ENCODE data around the gene ENOPH1.
"Not testable (repeated sequence)": the region's sequence is repeated elsewhere in the genome, so short reads cannot be mapped to it uniquely, and the experiment has no call there.

ENOPH1 gene

DNA sequence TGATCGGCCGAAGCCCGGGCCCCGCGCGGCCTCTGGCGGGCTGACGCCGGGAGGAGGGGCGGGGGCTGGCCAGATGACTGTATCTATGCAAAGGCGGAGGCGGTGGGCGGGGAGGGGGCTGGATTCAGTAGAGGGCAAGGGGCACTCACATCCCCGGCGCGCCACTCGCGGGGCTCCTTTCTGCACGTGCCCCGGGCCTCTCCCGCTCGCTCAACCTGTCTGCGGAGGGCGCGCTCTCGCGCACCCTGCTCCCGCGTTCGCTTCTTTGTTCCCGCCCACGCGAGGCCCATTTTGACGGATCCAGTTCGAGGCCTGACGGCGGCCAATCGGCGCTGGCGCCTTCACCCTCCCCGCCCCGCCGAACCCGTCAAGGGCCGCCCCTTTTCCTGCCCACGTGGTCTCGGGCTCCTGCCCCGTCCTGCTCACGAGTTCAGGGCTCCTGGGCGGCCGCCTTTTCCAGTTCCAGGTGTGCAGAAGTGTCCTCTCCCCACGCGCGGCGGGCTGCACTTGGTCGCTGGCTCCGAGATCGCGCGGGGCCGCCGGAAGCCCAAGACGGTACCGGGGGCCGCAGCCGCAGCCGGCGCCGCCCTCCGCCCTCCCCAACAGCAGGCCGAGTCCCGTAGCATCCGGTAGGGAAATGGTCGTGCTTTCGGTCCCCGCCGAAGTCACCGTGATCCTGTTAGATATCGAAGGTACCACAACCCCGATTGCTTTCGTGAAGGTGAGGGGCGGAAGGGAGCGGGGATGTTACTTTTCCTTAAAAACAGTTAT lies at the start of gene ENOPH1, which contains the start of gene HNRNPDL:
Gene ENOPH1, plus strand, starts transcription at position 398 of the 771 bp plus-strand sequence. Its CDS starts 240 bp downstream, at position 638.
Gene HNRNPDL, minus strand, starts transcription at position 270 of the 771 bp plus-strand sequence. CDS start 772 bp downstream, outside the sequence.
- DNase-seq: peak; percentile 83

DNA sequence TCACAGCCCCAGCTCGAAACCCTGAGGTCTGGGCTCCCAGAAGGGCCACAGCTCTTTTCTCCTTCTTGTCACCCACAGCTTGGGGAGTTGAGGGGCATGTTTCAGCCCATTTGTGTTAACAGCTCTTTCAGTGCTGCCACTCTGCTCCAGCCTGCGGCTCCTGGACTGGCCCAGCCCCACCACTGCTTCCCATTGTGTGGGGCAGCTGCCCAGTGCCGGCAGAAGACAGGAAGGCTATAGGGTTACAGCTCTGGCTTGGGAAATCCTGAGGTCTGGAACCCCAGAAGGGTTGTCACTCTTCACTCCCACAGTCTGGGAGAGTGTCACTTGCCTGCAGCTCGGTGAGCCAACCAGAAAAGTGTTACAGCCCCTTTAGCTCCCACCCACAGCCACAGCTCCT lies 49.6 kb upstream of the ENOPH1 start:
- DNase-seq: no peak

DNA sequence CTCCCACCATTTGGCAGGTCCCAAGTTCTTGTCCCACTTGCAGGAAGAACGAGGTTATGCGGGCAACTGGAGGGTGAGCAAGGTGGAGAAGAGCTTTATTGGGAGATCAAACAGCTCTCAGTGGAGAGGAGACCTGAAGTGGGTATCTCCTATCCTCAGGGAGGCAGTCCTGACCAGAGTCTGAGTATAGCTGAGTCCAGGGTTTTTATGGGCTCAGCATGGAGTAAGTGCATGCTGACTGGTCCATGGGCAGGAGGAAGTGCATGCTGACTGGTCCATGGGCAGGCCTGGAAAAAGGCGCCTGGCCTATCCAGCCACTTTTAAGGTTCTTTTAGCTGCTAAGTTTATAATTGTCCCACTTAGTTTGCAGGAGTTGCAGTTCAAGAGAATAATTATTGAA lies 49.2 kb upstream of the ENOPH1 start:
- no peak for DNase-seq

DNA sequence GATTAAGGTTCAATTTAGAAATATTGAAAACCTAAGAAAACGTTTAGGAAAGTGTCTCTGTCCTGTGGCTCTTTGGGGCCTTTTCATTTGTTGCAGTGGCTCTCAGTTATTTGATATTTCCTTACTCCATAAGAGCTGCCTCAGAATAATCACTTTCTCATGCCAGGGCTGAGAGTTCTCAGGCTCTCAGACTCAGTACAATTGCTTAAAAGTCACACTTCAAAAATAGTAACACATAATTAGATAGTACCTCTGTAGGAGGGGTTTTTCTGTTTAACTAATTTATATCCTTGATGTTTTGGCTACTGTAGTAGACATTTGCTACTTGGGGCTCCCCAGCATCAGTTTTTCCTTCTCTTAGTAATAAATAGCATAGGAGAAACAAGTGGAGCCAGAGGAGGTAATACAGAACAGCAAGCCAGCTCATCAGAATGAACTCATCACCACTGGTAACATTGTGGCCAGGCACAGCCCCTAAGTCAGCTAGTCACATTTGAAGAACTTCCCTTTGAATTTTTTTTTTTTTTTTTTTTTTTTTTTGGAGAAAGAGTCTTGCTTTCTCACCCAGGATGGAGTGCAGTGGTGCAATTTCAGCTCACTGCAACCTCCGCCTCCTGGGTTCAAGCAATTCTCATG lies 48.6 kb upstream of the ENOPH1 start:
- no peak for DNase-seq

DNA sequence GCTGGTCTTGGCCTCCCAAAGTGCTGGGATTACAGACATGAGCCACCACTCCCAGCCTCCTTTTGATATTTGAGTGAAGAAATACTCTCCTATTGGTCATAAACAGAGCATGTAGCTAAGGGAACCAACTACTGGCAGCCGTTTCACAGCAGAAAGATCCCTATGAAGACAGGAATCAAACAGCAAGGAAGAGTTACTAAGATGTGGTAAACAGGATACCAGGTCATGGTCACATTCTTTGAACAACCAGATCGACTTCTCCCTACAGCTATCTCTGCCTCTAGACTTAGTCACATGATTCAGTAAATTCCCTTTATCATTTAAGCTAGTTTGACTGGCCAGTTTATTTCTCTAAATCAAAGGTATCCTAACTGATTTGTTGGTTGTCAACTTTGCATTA lies 47.6 kb upstream of the ENOPH1 start:
- no peak for DNase-seq

DNA sequence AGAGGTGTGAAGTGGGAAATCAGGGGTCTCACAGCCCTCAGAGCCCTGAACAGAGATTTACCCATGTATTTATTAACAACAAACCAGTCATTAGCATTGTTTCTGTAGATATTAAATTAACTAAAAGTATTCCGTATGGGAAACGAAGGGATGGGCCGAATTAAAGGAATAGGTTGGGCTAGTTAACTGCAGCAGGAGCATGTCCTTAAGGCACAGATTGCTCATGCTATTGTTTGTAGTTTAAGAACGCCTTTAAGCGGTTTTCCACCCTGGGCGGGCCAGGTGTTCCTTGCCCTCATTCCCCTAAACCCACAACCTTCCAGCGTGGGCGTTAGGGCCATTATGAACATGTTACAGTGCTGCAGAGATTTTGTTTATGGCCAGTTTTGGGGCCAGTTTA lies 44.1 kb upstream of the ENOPH1 start:
- DNase-seq: not testable (repeated sequence)

DNA sequence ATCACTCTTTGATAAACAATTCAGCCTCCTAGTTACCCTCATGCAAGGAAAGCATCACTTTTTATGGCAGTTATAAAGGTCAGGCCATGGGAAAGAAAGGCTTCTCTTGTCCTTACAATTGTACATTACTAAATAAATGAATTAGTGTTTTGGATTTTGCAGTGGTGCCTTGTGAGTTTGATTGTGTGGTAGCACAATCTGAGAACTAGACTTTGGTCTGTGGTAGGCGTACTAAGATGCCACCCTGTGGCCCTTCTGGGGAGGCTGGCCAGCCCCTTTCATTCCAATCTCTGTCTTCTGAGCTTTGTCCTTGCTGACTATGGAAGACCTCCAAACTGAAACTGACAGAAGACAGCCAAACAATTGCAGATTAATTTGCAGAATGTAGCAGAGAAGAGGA lies 42.0 kb upstream of the ENOPH1 start:
- DNase-seq: no peak

DNA sequence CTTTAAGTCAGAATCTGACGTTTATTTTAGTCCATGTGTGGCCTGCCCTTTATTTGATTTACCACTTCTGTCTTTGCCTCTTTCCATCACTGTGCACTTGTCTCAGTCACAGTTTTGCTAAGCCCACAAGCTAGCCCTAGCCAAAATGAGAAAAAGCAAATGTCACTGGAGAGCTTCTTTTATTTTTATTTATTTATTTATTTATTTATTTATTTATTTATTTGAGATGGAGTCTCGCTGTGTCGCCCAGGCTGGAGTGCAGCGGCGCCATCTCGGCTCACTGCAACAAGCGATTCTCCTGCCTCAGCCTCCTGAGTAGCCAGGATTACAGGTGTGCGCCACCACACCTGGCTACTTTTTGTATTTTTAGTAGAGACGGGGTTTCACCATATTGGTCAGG lies 40.3 kb upstream of the ENOPH1 start:
- DNase-seq: not testable (repeated sequence)

DNA sequence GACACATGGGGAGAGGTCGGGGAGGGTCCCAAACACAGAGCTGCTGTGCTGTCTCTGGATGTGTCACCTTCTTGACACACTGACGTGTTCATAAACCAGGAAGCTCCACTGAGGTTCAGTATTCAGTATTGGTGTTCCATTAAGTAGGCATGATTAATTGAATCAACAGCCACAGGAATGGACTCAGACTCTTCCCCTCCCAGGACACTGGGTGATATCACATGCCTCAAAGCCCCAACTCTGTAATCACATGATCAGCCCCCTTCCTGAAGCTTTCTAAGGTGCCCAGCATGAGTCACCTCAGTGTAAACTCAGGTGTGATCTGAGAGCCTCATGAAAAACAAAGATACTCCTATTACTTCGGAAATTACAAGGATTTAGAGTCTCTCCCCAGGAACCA lies 35.5 kb upstream of the ENOPH1 start:
- no peak for DNase-seq

DNA sequence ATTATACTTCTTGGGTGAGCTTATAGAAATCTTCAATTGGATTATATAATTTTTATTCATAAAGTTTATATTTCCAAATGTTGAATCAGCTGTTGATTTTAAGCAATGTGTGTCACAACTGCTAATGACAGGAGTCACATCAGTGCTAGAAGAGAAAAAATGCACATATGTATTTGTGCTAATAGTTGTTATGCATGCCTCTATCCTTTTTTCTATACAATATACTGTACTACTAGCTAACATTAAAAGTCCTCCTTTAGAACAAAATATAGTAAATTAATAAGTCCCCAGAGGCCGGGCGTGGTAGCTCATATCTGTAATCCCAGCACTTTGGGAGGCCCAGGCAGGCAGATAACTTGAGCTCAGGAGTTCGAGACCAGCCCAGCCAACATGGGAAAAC lies 32.9 kb upstream of the ENOPH1 start:
- DNase-seq: no peak

DNA sequence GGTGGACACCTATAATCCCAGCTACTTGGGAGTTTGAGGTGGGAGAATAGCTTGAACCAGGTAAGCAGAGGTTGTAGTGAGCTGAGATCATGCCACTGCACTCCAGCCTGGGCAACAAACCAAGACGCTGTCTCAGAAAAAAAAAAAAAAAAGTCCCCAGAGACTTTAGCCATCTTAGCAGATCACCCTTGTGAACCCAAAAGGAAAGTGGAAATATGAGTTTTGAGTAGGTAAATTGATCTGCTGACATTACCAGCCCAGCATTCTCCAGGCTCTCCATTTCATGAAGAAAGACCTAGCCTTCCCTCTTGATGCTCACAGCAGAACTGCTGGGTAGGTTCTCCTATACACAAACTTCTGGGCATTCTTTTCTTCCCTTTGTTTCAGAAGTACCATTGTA lies 32.1 kb upstream of the ENOPH1 start:
- no peak for DNase-seq

DNA sequence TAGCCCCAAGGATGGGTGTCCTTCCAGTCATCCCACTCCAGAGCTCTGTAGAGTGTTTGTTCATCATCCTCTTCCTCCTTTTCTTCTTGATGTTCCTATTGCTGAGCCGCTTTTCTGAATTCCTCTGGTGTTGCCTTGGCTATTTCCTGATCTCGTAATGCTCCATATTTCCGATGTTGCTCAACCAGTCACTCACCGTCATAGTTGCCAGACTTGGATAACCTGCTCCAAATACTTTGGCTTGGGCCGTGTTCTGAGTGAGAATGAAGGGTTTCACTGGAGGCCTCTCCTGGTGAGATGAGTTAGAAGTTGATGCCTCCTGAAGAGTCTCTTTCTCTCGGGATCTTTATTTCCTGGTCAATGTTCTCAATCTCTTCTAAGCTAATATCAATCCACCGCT lies 28.8 kb upstream of the ENOPH1 start:
- DNase-seq: no peak

DNA sequence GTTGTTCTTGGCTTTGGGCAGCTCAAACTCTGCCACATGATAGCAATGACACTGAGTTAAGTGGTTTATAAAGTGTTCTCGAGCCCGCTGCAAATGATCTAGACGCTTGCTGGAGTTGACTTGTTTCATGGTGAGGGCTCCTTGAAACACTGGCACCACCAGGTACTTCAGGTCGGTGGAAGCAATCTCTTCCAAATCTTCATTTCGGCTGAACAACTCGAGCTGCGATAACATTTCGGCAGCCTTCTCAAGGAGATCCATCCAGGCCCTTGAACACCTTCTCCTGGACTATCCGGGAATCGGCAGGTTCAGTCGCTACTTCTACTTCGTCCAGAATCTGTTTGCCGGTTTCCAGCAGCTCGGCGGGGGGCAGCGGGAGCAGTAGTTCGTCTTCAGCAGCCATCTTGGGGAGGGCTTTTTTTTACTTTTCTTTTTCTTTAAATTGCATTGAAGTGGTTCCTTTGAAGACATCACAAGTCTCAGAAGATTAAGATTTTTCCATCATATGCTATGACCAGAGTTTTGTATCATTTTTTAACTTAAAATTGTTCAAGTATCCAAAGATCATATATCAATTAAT lies 28.1 kb upstream of the ENOPH1 start:
- DNase-seq: peak; percentile 68

DNA sequence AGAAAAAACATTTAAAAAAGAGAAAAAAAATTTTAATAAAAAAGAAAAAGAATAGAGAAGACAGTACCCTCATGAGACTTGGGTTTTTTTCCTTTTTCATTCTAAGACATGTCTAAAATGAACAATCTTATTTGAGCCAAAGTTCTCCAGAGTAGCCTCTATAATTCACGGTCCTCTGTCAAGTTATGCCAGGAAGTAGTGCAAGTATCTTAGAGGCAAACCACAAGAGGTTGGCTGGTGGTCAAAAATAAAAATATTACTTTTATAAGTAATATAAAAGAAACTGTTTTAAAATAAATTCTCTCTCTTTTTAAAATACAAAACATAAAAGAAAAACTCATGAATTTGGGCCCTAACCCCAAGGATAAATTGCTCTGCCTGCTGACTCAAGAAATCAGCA lies 26.7 kb upstream of the ENOPH1 start:
- DNase-seq: no peak

DNA sequence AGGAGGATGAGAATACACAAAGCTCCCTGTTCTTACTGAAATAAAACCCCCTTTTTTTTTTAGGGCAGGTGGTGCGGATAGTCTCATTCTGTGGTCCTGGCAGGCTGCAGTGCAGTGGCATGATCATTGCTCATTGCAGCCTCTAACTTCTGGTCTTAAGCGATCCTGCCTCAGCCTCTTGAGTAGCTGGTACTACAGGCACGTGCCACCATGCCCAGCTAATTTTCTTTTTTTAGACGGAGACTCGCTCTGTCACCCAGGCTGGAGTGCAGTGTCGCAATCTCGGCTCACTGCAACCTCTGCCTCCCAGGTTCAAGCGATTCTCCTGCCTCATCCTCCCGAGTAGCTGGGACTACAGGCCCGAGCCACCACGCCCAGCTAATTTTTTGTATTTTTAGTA lies 15.3 kb upstream of the ENOPH1 start:
- not testable (repeated sequence) for DNase-seq

DNA sequence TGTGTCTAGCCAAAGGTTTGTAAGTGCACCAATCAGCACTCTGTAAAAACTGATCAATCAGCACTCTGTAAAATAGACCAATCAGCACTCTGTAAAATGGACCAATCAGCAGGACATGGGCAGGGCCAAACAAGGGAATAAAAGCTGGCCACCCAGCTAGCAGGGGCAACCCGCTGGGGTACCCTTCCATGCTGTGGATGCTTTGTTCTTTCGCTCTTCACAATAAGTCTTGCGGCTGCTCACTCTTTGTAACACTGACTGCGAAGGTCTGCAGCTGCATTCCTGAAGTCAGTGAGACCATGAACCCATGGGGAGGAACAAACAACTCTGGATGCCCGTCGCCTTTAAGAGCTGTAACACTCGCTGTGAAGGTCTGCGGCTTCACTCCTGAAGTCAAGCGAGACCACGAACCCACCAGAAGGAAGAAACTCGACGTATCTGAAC lies 14.4 kb upstream of the ENOPH1 start:
- DNase-seq: no peak

DNA sequence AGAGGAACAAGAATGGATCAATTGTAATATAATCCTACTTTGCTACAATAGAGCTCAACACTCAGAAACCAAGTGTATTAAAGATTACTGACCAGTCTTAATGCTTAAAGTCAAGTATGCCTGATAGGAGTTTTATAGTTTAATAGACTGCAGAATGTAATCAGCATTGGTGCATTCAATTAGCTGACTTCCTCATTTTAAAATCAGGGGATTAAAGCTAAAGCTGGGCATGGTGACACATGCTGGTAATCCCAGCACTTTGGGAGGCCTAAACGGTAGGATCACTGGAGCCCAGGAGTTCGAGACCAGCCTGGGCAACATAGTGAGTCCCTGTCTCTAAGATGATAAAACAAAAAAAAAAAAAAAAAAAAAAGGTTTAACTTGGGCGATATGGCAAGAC lies 10.9 kb upstream of the ENOPH1 start:
- no peak for DNase-seq

DNA sequence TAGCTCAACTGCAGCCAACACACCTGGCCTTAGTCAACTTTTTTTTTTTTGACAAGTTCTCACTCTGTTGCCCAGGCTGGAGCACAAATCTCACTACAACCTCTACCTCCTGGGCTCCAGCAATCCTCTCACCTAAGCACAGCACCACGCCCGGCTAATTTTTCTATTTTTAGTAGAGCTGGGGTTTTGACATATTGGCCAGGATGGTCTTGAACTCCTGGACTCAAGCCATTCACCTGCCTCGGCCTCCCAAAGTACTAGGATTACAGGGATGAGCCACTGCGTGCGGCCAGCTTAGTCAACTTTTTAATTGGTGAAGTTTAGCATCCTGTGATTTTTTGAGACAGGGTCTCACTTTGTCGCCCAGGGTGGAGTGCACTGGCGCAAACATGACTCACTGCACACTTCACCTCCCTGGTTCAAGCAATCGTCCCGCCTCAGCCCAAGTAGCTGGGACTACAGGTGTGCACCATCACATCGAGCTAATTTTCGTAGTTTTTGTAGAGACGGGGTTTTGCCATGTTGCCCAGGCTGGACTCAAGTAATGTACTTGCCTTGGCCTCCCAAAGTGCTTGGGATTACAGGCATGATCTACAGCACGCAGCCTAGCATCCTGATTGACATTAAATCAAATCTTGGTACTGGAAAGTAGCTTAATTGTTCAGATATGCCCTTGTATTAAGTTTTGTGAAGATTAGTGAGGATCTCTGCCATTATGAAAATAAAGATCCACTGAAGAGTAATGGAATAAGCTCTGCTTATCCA lies 8.4 kb upstream of the ENOPH1 start:
- DNase-seq: no peak

DNA sequence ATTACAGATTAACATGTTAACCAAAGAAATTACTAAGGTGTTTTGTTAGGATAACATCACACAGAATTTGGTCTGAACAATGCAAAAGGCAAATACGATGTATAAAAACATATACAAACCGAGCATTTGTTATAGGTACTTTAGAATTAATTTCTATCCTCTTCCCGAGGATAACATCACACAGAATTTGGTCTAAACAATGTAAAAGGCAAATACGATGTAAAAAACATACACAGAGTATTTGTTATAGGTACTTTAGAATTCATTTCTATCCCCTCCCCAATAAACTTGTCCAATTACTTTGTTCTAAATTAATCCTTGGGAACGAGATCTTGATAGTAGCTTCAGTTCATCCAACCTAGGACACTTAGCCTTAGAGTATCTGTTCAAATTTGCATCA lies 7.8 kb upstream of the ENOPH1 start:
- DNase-seq: no peak

DNA sequence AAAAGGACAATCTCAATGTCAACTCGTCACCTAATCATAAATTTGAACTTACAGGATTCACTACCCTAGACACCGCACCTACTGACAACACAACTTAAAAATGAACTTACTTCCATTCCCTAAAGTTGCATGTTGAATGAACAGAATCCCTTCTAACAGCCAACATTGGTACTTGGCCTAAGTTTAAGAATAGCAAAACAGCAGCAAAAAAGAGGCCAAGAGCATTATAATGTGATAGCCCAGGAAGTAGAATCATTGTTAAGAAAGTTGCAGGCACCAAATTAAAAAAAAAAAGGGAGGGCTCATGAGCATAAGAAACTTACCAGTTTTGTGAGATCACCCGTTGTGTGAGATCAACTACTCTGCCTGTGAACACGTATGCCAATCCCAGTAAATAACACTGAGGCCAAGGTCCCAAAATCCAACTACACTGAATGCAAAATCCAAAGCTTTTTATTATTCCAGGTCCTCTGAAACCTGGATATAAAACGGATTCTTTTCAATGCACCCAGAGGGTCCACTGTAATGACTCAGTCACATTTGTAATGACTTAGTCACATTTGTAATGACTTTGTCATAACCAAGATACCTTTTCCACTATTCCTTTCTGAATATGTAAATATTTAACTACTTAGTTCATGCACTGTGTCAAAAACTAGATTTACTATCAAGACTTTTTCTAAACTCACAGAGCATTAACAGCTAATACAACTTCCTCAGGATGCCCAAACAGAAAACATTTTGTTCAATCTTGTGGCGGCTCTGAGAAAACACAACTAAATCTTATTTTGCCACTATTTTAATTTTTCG lies 6.9 kb upstream of the ENOPH1 start:
- no peak for DNase-seq

DNA sequence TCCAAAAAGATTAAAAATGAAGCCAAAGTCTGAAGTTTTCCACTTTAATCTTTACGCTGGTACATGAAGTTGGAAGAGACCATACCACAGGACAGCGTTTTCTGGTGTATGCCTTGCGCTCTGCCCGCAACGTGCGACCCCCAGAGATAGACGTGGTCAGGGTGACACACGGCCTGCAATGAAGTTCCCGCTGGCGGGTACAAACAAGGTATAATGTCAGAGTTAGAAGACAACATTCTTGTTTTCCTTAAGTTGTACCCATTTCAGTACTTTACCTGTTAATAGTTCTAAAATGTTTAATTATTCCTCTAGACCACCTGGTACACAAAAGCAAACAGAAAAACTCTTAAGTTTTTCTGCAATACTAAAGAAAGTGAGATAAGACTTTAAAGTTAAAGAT lies 4.9 kb upstream of the ENOPH1 start:
- DNase-seq: no peak

DNA sequence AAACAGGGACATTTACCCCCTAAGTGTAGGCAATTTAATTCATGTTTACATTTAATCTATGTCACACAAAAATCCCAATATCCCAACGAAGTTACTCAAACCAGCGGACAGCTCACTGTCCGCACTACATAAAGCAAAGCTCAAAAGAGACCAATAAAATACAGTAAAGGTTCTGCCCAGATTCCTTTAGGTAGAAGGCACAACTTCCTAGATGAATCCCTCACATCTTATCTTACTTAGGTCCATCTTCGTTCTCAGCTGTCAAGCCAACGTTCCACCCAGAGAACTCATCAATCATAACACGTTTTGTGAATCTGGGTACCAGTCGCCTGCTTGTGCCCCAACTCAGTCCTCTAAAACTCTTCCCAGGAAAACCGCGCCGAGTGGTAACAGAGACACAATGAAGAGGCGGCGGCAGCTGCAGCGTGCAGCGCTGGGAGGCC lies 1.8 kb upstream of the ENOPH1 start:
- no peak for DNase-seq
